GM21619 (cell line): Measurements from ENCODE around the gene STS.
"Not testable (repeated sequence)": the region's sequence is repeated elsewhere in the genome, so short reads cannot be mapped to it uniquely, and the experiment has no call there.

Source experiments
- ATAC-seq: cut with Tn5 transposase; IDR thresholded peaks from one replicate; pipeline ENCODE4 v1.9.1; 2021; ENCODE audit not compliant: unreplicated experiment

Gene STS

GRCh38 chrX:7178859-7179258 lies 31.3 kb downstream of the STS start:
- not testable (repeated sequence) for ATAC-seq

- no peak for ATAC-seq
Measured at GRCh38 chrX:7179446-7179845, 31.9 kb downstream of the STS start.

GRCh38 chrX:7184816-7185215 lies 37.3 kb downstream of the STS start:
- ATAC-seq, result no peak

- no peak for ATAC-seq
Measured at GRCh38 chrX:7188672-7189071, 41.2 kb downstream of the STS start.

GRCh38 chrX:7190157-7190556 lies 42.6 kb downstream of the STS start:
- no peak for ATAC-seq

- ATAC-seq, result no peak
Measured at GRCh38 chrX:7191681-7192110, 44.2 kb downstream of the STS start.

- ATAC-seq, result no peak
Measured at GRCh38 chrX:7192871-7193270, 45.4 kb downstream of the STS start.

GRCh38 chrX:7194606-7195005 lies 47.1 kb downstream of the STS start:
- no peak for ATAC-seq
